PC-3 (cell line): ENCODE measurements around the gene OR52I2. TPM values are rescaled to one million over a fixed set of nuclear protein-coding genes. Genes with fewer than 3 reads are reported as not detected.

Experiments
- ATAC-seq: fragments of 200-7000 bp; cut with Tn5 transposase; 2 replicates; pipeline ENCODE4 v1.9.1; 2020; ENCODE audit warnings: mild to moderate bottlenecking, moderate library complexity
- BruUV-seq: library from RNA; stranded (reverse); fragments of 400-500 nt; replicated peaks from 2 replicates; lab custom pipeline; 2021; lab: Mats Ljungman, UMichigan
- CTCF ChIA-PET: fragments of 300-600 bp; sonication (Branson Sonifier 250); formaldehyde crosslinking; loops from one replicate; lab custom pipeline; 2022; ENCODE audit warnings: antibody characterized with exemption; lab: Charles Lee
- POLR2A ChIA-PET: fragments of 300-600 bp; sonication (Branson Sonifier 250); formaldehyde crosslinking; loops from one replicate; lab custom pipeline; 2022; ENCODE audit warnings: antibody characterized with exemption; ENCODE audit not compliant: unreplicated experiment; lab: Charles Lee
- DNase-seq: peaks from one replicate; pipeline ENCODE4 v3.0.0-alpha.2; 2015
- H2AFZ ChIP-seq: fragments of 300-600 bp; sonication (generic); 2 replicates; pipeline ENCODE4 v1.6.0; 2016; ENCODE audit warnings: antibody characterized with exemption, low read length
- H3F3A ChIP-seq: fragments of 300-600 bp; sonication (generic); one replicate; pipeline ENCODE4 v1.6.0; 2017; ENCODE audit warnings: antibody characterized with exemption, low read length, control low read depth, mild to moderate bottlenecking; ENCODE audit not compliant: unreplicated experiment
- H3K27ac ChIP-seq: fragments of 300-600 bp; sonication (generic); 2 replicates; pipeline ENCODE4 v1.5.1; 2016; ENCODE audit warnings: mild to moderate bottlenecking, low read length
- H3K27me3 ChIP-seq: fragments of 300-600 bp; sonication (generic); 2 replicates; pipeline ENCODE4 v1.6.1; 2016; ENCODE audit warnings: low read length, mixed read lengths
- H3K36me3 ChIP-seq: fragments of 300-600 bp; sonication (generic); 2 replicates; pipeline ENCODE4 v1.6.1; 2016; ENCODE audit warnings: low read depth, mixed run types, low read length, mixed read lengths
- H3K4me1 ChIP-seq: fragments of 300-600 bp; sonication (generic); 2 replicates; pipeline ENCODE4 v1.5.1; 2016; ENCODE audit warnings: low read length; ENCODE audit not compliant: insufficient read depth
- H3K4me2 ChIP-seq: fragments of 300-600 bp; sonication (generic); 2 replicates; pipeline ENCODE4 v1.6.0; 2016; ENCODE audit warnings: low read length
- H3K4me3 ChIP-seq: fragments of 300-600 bp; sonication (generic); 2 replicates; pipeline ENCODE4 v1.5.1; 2016; ENCODE audit warnings: mild to moderate bottlenecking, low read length, mixed read lengths
- H3K79me2 ChIP-seq: fragments of 300-600 bp; sonication (generic); 2 replicates; pipeline ENCODE4 v1.6.1; 2017; ENCODE audit warnings: low read length, mixed read lengths
- H3K9ac ChIP-seq: fragments of 300-600 bp; sonication (generic); 2 replicates; pipeline ENCODE4 v1.6.0; 2016; ENCODE audit warnings: mild to moderate bottlenecking, low read length
- H3K9me2 ChIP-seq: fragments of 300-600 bp; sonication (generic); replicated peaks from 2 replicates; pipeline ENCODE4 v1.6.1; 2016; ENCODE audit warnings: mixed run types, low read length, mixed read lengths
- H3K9me3 ChIP-seq: fragments of 300-600 bp; sonication (generic); 2 replicates; pipeline ENCODE4 v1.6.1; 2016; ENCODE audit warnings: low read length, mixed read lengths
- H4K20me1 ChIP-seq: fragments of 300-600 bp; sonication (generic); 2 replicates; pipeline ENCODE4 v1.6.1; 2016; ENCODE audit warnings: low read length, mixed read lengths
- EZH2 ChIP-seq: fragments of 300-600 bp; sonication (generic); IDR thresholded peaks from one replicate; pipeline ENCODE4 v1.6.1; 2017; ENCODE audit warnings: antibody characterized with exemption, mild to moderate bottlenecking, low read length; ENCODE audit not compliant: unreplicated experiment
- EZH2phosphoT487 ChIP-seq: fragments of 300-600 bp; sonication (generic); IDR thresholded peaks from 2 replicates; pipeline ENCODE4 v1.6.1; 2018; ENCODE audit warnings: mild to moderate bottlenecking, antibody characterized with exemption, low read length, borderline replicate concordance
- intact Hi-C: fragments of 100-400 bp; cut with micrococcal nuclease; formaldehyde crosslinking; loops from 2 replicates; pipeline ENCODE4 v1.9.0; 2023
- total RNA-seq: library from RNA; depleted of rRNA; stranded (reverse); fragments of >200 nt; gene quantifications from 2 replicates; pipeline ENCODE4 v1.2.3, GENCODE V29; 2014
- TF ChIP-seq, protein P1 (sequence below): fragments of 300-600 bp; sonication (generic); conservative IDR thresholded peaks from 2 replicates; pipeline ENCODE4 v1.5.1; 2017; ENCODE audit warnings: antibody characterized with exemption, low read depth, mild to moderate bottlenecking, low read length

Gene OR52I2
- total RNA-seq, 1 experiment from 2014 or later, result not detected

- H3K9me2 ChIP-seq, result no peaks in the 10 kb centered on the region
- no peak overlapping the region for H3K9ac ChIP-seq
- H3K4me1 ChIP-seq, result peaks cover 15% of the 10 kb centered on the region
- TF ChIP-seq EZH2phosphoT487 (no peak), EZH2 (no peak)
- TF ChIP-seq, protein P1, sequence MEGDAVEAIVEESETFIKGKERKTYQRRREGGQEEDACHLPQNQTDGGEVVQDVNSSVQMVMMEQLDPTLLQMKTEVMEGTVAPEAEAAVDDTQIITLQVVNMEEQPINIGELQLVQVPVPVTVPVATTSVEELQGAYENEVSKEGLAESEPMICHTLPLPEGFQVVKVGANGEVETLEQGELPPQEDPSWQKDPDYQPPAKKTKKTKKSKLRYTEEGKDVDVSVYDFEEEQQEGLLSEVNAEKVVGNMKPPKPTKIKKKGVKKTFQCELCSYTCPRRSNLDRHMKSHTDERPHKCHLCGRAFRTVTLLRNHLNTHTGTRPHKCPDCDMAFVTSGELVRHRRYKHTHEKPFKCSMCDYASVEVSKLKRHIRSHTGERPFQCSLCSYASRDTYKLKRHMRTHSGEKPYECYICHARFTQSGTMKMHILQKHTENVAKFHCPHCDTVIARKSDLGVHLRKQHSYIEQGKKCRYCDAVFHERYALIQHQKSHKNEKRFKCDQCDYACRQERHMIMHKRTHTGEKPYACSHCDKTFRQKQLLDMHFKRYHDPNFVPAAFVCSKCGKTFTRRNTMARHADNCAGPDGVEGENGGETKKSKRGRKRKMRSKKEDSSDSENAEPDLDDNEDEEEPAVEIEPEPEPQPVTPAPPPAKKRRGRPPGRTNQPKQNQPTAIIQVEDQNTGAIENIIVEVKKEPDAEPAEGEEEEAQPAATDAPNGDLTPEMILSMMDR, result no peak
- ATAC-seq, result no peak
- ChIA-PET CTCF (no interaction called here), POLR2A (no interaction called here)
- H4K20me1 ChIP-seq, result no peaks in the 10 kb centered on the region
- no peaks in the 10 kb centered on the region for H3K9me3 ChIP-seq
- no peak overlapping the region for H2AFZ ChIP-seq
- no peaks in the 10 kb centered on the region for H3F3A ChIP-seq
- no peak overlapping the region for H3K27ac ChIP-seq
- no peaks in the 10 kb centered on the region for H3K79me2 ChIP-seq
- H3K4me3 ChIP-seq, result no peak overlapping the region
- intact Hi-C loops, result no loop called here
- DNase-seq, result no peak
- H3K4me2 ChIP-seq, result no peak overlapping the region
- no peaks in the 10 kb centered on the region for H3K27me3 ChIP-seq
- no peaks in the 10 kb centered on the region for H3K36me3 ChIP-seq
- no TSS peak for BruUV-seq
These were observed 23.5 kb downstream of the OR52I2 start for GRCh38 chr11:4605057-4605456.

- H3K4me2 ChIP-seq, result peak overlapping the region; percentile 81
- H3K9ac ChIP-seq, result no peak overlapping the region
- BruUV-seq, result no TSS peak
- H3K79me2 ChIP-seq, result no peaks in the 10 kb centered on the region
- peaks cover 15% of the 10 kb centered on the region for H3K4me1 ChIP-seq
- no peak overlapping the region for H3K27ac ChIP-seq
- no peak for TF ChIP-seq EZH2phosphoT487
- no peak for TF ChIP-seq EZH2
- TF ChIP-seq, protein P1, result no peak
- DNase-seq (peak; percentile 9), ATAC-seq (no peak)
- CTCF ChIA-PET, result no interaction called here
- no peaks in the 10 kb centered on the region for H3K9me2 ChIP-seq
- no peaks in the 10 kb centered on the region for H3K9me3 ChIP-seq
- intact Hi-C loops, result no loop called here
- POLR2A ChIA-PET, result no interaction called here
- peak overlapping the region; percentile 75 for H3K4me3 ChIP-seq
- H2AFZ ChIP-seq, result no peak overlapping the region
- H3K36me3 ChIP-seq, result no peaks in the 10 kb centered on the region
- H4K20me1 ChIP-seq, result no peaks in the 10 kb centered on the region
- H3K27me3 ChIP-seq, result no peaks in the 10 kb centered on the region
- no peaks in the 10 kb centered on the region for H3F3A ChIP-seq
These were observed 24.9 kb downstream of the OR52I2 start for GRCh38 chr11:4606231-4607015.

GRCh38 chr11:4607096-4607495, 25.6 kb downstream of the OR52I2 start:
- H3F3A ChIP-seq, result no peaks in the 10 kb centered on the region
- H4K20me1 ChIP-seq, result no peaks in the 10 kb centered on the region
- no TSS peak for BruUV-seq
- peak overlapping the region; percentile 81 for H3K4me2 ChIP-seq
- no peaks in the 10 kb centered on the region for H3K27me3 ChIP-seq
- CTCF ChIA-PET, result no interaction called here
- no peak for DNase-seq
- no peak overlapping the region for H3K27ac ChIP-seq
- H3K79me2 ChIP-seq, result no peaks in the 10 kb centered on the region
- H3K9me2 ChIP-seq, result no peaks in the 10 kb centered on the region
- H2AFZ ChIP-seq, result peak overlapping the region; percentile 99
- H3K4me3 ChIP-seq, result peak overlapping the region; percentile 75
- H3K36me3 ChIP-seq, result no peaks in the 10 kb centered on the region
- peaks cover 15% of the 10 kb centered on the region for H3K4me1 ChIP-seq
- intact Hi-C loops, result no loop called here
- POLR2A ChIA-PET, result no interaction called here
- TF ChIP-seq, protein P1, result no peak
- no peak for ATAC-seq
- H3K9me3 ChIP-seq, result no peaks in the 10 kb centered on the region
- H3K9ac ChIP-seq, result peak overlapping the region; percentile 75
